WTC11 (cell line): Measurements from ENCODE around the gene DOCK1. TPM values are rescaled to one million over a fixed set of nuclear protein-coding genes. Genes with fewer than 3 reads are reported as not detected.
A peak's percentile ranks its signal among the peaks of the same experiment; 100 is the strongest.

Experiments
- ATAC-seq: fragments of 200-7000 bp; cut with Tn5 transposase; 2 replicates; pipeline ENCODE4 v1.10.0; 2021; ENCODE audit warnings: mild to moderate bottlenecking, moderate library complexity
- CTCF ChIA-PET: fragments of 300-600 bp; sonication (Branson Sonifier 250); formaldehyde crosslinking; loops from one replicate; lab custom pipeline; 2021; ENCODE audit warnings: antibody characterized with exemption; lab: Charles Lee
- POLR2A ChIA-PET: fragments of 350-600 bp; sonication (Branson Sonifier 250); formaldehyde crosslinking; loops from one replicate; lab custom pipeline; 2021; ENCODE audit warnings: antibody characterized with exemption; lab: Charles Lee
- DNase-seq: peaks from one replicate; pipeline ENCODE4 v3.0.0; 2021; ENCODE audit warnings: low spot score
- H3K27ac Mint-ChIP-seq: 2 replicates; pipeline ENCODE4 v1.8.0; 2021; ENCODE audit warnings: mixed read lengths
- H3K27me3 Mint-ChIP-seq: 2 replicates; pipeline ENCODE4 v1.8.0; 2021; ENCODE audit warnings: low read depth, mild to moderate bottlenecking, moderate library complexity, mixed read lengths
- H3K36me3 Mint-ChIP-seq: 2 replicates; pipeline ENCODE4 v1.8.0; 2021; ENCODE audit warnings: mixed read lengths
- H3K4me1 Mint-ChIP-seq: 2 replicates; pipeline ENCODE4 v1.8.0; 2022; ENCODE audit warnings: mixed read lengths
- H3K4me3 Mint-ChIP-seq: 2 replicates; pipeline ENCODE4 v1.8.0; 2021; ENCODE audit warnings: mild to moderate bottlenecking, moderate library complexity, mixed read lengths
- H3K9me3 Mint-ChIP-seq: 2 replicates; pipeline ENCODE4 v1.8.0; 2021; ENCODE audit warnings: mixed read lengths
- CREB1 ChIP-seq: sonication (generic); formaldehyde crosslinking; IDR thresholded peaks from 2 replicates; pipeline ENCODE4 v1.8.0; 2023; ENCODE audit warnings: mild to moderate bottlenecking, missing genetic modification reagents
- E2F4 ChIP-seq: sonication (generic); formaldehyde crosslinking; IDR thresholded peaks from 2 replicates; pipeline ENCODE4 v1.8.1; 2022; ENCODE audit warnings: low read depth, mild to moderate bottlenecking, moderate library complexity, missing genetic modification reagents, borderline replicate concordance
- E2F5 ChIP-seq: sonication (generic); formaldehyde crosslinking; IDR thresholded peaks from 2 replicates; pipeline ENCODE4 v1.8.1; 2022; ENCODE audit warnings: mild to moderate bottlenecking, moderate library complexity, missing genetic modification reagents
- FOXK1 ChIP-seq: sonication (generic); formaldehyde crosslinking; IDR thresholded peaks from 2 replicates; pipeline ENCODE4 v1.8.0; 2022; ENCODE audit warnings: mild to moderate bottlenecking, moderate library complexity, missing genetic modification reagents
- FOXP4 ChIP-seq: sonication (generic); formaldehyde crosslinking; IDR thresholded peaks from 2 replicates; pipeline ENCODE4 v1.8.0; 2022; ENCODE audit warnings: mild to moderate bottlenecking, missing genetic modification reagents
- GTF2I ChIP-seq: fragments of 250-450 bp; sonication (Bioruptor Pico); conservative IDR thresholded peaks from 2 replicates; pipeline ENCODE4 v1.4.0; 2021; ENCODE audit warnings: mild to moderate bottlenecking
- JAZF1 ChIP-seq: fragments of 250-450 bp; sonication (Bioruptor Pico); IDR thresholded peaks from 2 replicates; pipeline ENCODE4 v1.9.0; 2021; ENCODE audit warnings: moderate library complexity, mild to moderate bottlenecking, inconsistent platforms
- JUN ChIP-seq: sonication (generic); formaldehyde crosslinking; IDR thresholded peaks from 2 replicates; pipeline ENCODE4 v1.8.0; 2023; ENCODE audit warnings: mild to moderate bottlenecking, missing genetic modification reagents
- KAT7 ChIP-seq: sonication (generic); formaldehyde crosslinking; IDR thresholded peaks from 2 replicates; pipeline ENCODE4 v1.8.1; 2023; ENCODE audit warnings: missing genetic modification reagents, mild to moderate bottlenecking, borderline replicate concordance
- NR2C2 ChIP-seq: sonication (generic); formaldehyde crosslinking; IDR thresholded peaks from 2 replicates; pipeline ENCODE4 v1.8.0; 2022; ENCODE audit warnings: mild to moderate bottlenecking, missing genetic modification reagents
- PREB ChIP-seq: sonication (generic); formaldehyde crosslinking; IDR thresholded peaks from 2 replicates; pipeline ENCODE4 v1.8.1; 2022; ENCODE audit warnings: mild to moderate bottlenecking, missing genetic modification reagents, moderate library complexity, borderline replicate concordance
- RORB ChIP-seq: fragments of 250-450 bp; sonication (Bioruptor Pico); IDR thresholded peaks from 2 replicates; pipeline ENCODE4 v1.9.0; 2021; ENCODE audit warnings: mild to moderate bottlenecking
- SOX15 ChIP-seq: fragments of 250-450 bp; sonication (Bioruptor Pico); IDR thresholded peaks from 2 replicates; pipeline ENCODE4 v1.9.0; 2021; ENCODE audit warnings: mild to moderate bottlenecking
- SP1 ChIP-seq: sonication (generic); formaldehyde crosslinking; conservative IDR thresholded peaks from 2 replicates; pipeline ENCODE4 v1.8.1; 2022; ENCODE audit warnings: missing genetic modification reagents
- USF2 ChIP-seq: sonication (generic); formaldehyde crosslinking; IDR thresholded peaks from 2 replicates; pipeline ENCODE4 v1.8.1; 2023; ENCODE audit warnings: mild to moderate bottlenecking, missing genetic modification reagents, moderate library complexity
- ZMAT4 ChIP-seq: fragments of 250-450 bp; sonication (Bioruptor Pico); IDR thresholded peaks from 2 replicates; pipeline ENCODE4 v1.9.0; 2021; ENCODE audit warnings: mild to moderate bottlenecking
- ZNF219 ChIP-seq: sonication (generic); formaldehyde crosslinking; IDR thresholded peaks from 2 replicates; pipeline ENCODE4 v1.8.0; 2023; ENCODE audit warnings: missing genetic modification reagents, mild to moderate bottlenecking, borderline replicate concordance
- ZNF232 ChIP-seq: sonication (generic); formaldehyde crosslinking; IDR thresholded peaks from 2 replicates; pipeline ENCODE4 v1.8.0; 2022; ENCODE audit warnings: mild to moderate bottlenecking, missing genetic modification reagents
- ZNF281 ChIP-seq: sonication (generic); formaldehyde crosslinking; IDR thresholded peaks from 2 replicates; pipeline ENCODE4 v1.8.0; 2023; ENCODE audit warnings: mild to moderate bottlenecking, missing genetic modification reagents
- ZNF396 ChIP-seq: fragments of 250-450 bp; sonication (Bioruptor Pico); IDR thresholded peaks from 2 replicates; pipeline ENCODE4 v1.8.0; 2021; ENCODE audit warnings: mild to moderate bottlenecking, moderate library complexity, borderline replicate concordance
- ZNF423 ChIP-seq: fragments of 250-450 bp; sonication (Bioruptor Pico); IDR thresholded peaks from 2 replicates; pipeline ENCODE4 v2.1.2; 2022; ENCODE audit warnings: mild to moderate bottlenecking, moderate library complexity
- ZNF671 ChIP-seq: fragments of 250-450 bp; sonication (Bioruptor Pico); IDR thresholded peaks from 2 replicates; pipeline ENCODE4 v1.8.0; 2021; ENCODE audit warnings: mild to moderate bottlenecking
- total RNA-seq: library from RNA; stranded (reverse); gene quantifications from 3 replicates; pipeline ENCODE4 v1.2.3, GENCODE V29; 2021

The DOCK1 gene
- total RNA-seq, 1 experiment from 2014 or later, result 52.1 TPM

GRCh38 chr10:127176649-127177048, 271.4 kb downstream of the DOCK1 start:
- ChIA-PET CTCF (no interaction called here), POLR2A (no interaction called here)
- peaks cover 4% of the 10 kb centered on the region for H3K4me1 Mint-ChIP-seq
- no peaks in the 10 kb centered on the region for H3K9me3 Mint-ChIP-seq
- peak overlapping the region; percentile 43; the same call in 1 of the 2 replicates for H3K27ac Mint-ChIP-seq
- no peaks in the 10 kb centered on the region for H3K36me3 Mint-ChIP-seq
- ATAC-seq (no peak), DNase-seq (no peak)
- H3K4me3 Mint-ChIP-seq, result no peak overlapping the region
- no peaks in the 10 kb centered on the region for H3K27me3 Mint-ChIP-seq
- TF ChIP-seq E2F5 (CRISPR knock-in tag) (no peak), FOXP4 (CRISPR knock-in tag) (no peak), ZMAT4 (CRISPR knock-in tag) (no peak), ZNF281 (CRISPR knock-in tag) (no peak), RORB (no peak), ZNF219 (CRISPR knock-in tag) (no peak), ZNF232 (CRISPR knock-in tag) (no peak), ZNF396 (CRISPR knock-in tag) (no peak), ZNF671 (CRISPR knock-in tag) (no peak), E2F4 (CRISPR knock-in tag) (no peak), GTF2I (no peak), FOXK1 (CRISPR knock-in tag) (no peak), SOX15 (CRISPR knock-in tag) (no peak), SP1 (CRISPR knock-in tag) (no peak), JUN (CRISPR knock-in tag) (no peak), ZNF423 (CRISPR knock-in tag) (no peak)
- TF ChIP-seq, all 79 proteins: peak for 0

- H3K27ac Mint-ChIP-seq, result no peak overlapping the region
- H3K9me3 Mint-ChIP-seq, result no peaks in the 10 kb centered on the region
- H3K4me1 Mint-ChIP-seq, result peaks cover 4% of the 10 kb centered on the region
- H3K4me3 Mint-ChIP-seq, result no peak overlapping the region
- ATAC-seq (no peak), DNase-seq (no peak)
- ChIA-PET CTCF (no interaction called here), POLR2A (no interaction called here)
- TF ChIP-seq CREB1 (CRISPR knock-in tag) (no peak), KAT7 (CRISPR knock-in tag) (no peak), USF2 (CRISPR knock-in tag) (no peak), JAZF1 (CRISPR knock-in tag) (no peak), NR2C2 (CRISPR knock-in tag) (no peak), PREB (CRISPR knock-in tag) (no peak)
- no peaks in the 10 kb centered on the region for H3K36me3 Mint-ChIP-seq
- no peaks in the 10 kb centered on the region for H3K27me3 Mint-ChIP-seq
These were observed 274.5 kb downstream of the DOCK1 start for GRCh38 chr10:127179612-127180250.
